DND-41 (cell line): ENCODE data around the gene SRD5A2.

Experiments
- ATAC-seq: fragments of 200-7000 bp; cut with Tn5 transposase; 3 replicates; pipeline ENCODE4 v1.9.1; 2021; ENCODE audit warnings: low read depth; ENCODE audit not compliant: insufficient read depth
- DNase-seq: peaks from one replicate; pipeline ENCODE4 v3.0.0-alpha.2; 2020
- H2AFZ ChIP-seq: 2 replicates; pipeline ENCODE4 v1.6.0; 2012; ENCODE audit warnings: low read depth, low read length
- H3K27ac ChIP-seq: 2 replicates; pipeline ENCODE4 v1.5.1; 2012; ENCODE audit warnings: low read length, inconsistent platforms
- H3K27me3 ChIP-seq: fragments of 200-600 bp; sonication (generic); 2 replicates; pipeline ENCODE4 v1.6.0; 2012; ENCODE audit warnings: low read length, mild to moderate bottlenecking, inconsistent platforms; ENCODE audit not compliant: insufficient read depth, poor library complexity
- H3K36me3 ChIP-seq: 2 replicates; pipeline ENCODE4 v1.5.1; 2012; ENCODE audit warnings: low read length, inconsistent platforms; ENCODE audit not compliant: insufficient read depth
- H3K4me1 ChIP-seq: 2 replicates; pipeline ENCODE4 v1.5.1; 2012; ENCODE audit warnings: mild to moderate bottlenecking, low read length; ENCODE audit not compliant: insufficient read depth
- H3K4me2 ChIP-seq: 2 replicates; pipeline ENCODE4 v1.6.0; 2012; ENCODE audit warnings: mild to moderate bottlenecking, moderate library complexity, low read length, inconsistent platforms; ENCODE audit not compliant: insufficient read depth
- H3K4me3 ChIP-seq, 2 experiments: fragments of 200-600 bp in 1 of 2; shearing (Covaris generic) in 1 of 2; 2 replicates each; pipeline ENCODE4 v1.5.1; 2012 to 2016; ENCODE audit warnings: inconsistent platforms in 2 of 2, low read length in 2 of 2, mild to moderate bottlenecking in 2 of 2, low read depth in 1 of 2, moderate library complexity in 1 of 2
- H3K79me2 ChIP-seq: 2 replicates; pipeline ENCODE4 v1.6.0; 2012; ENCODE audit warnings: low read length, inconsistent platforms; ENCODE audit not compliant: insufficient read depth
- H3K9ac ChIP-seq: 2 replicates; pipeline ENCODE4 v1.6.0; 2012; ENCODE audit warnings: low read depth, mild to moderate bottlenecking, inconsistent platforms, low read length, moderate library complexity
- H3K9me3 ChIP-seq: 2 replicates; pipeline ENCODE4 v1.5.1; 2012; ENCODE audit warnings: low read length, moderate library complexity, mild to moderate bottlenecking, inconsistent platforms; ENCODE audit not compliant: insufficient read depth, severe bottlenecking
- H4K20me1 ChIP-seq: 2 replicates; pipeline ENCODE4 v1.6.0; 2012; ENCODE audit warnings: low read length; ENCODE audit not compliant: insufficient read depth
- CTCF ChIP-seq: IDR thresholded peaks from 2 replicates; pipeline ENCODE4 v1.5.1; 2012; ENCODE audit warnings: borderline replicate concordance, low read length, moderate library complexity, mild to moderate bottlenecking; ENCODE audit not compliant: poor library complexity, severe bottlenecking; ENCODE audit errors: extremely low read depth
- EZH2 ChIP-seq: IDR thresholded peaks from 3 replicates; pipeline ENCODE4 v1.6.1; 2012; ENCODE audit warnings: borderline replicate concordance, low read depth, mild to moderate bottlenecking, moderate library complexity, low read length, inconsistent platforms; ENCODE audit not compliant: severe bottlenecking

The SRD5A2 gene

GRCh38 chr2:31541853-31542252 is 38.9 kb downstream of the SRD5A2 start:
- no peaks in the 10 kb centered on the region for H4K20me1 ChIP-seq
- H3K27me3 ChIP-seq: no peaks in the 10 kb centered on the region
- no peak overlapping the region for H3K4me2 ChIP-seq
- no peak overlapping the region for H3K27ac ChIP-seq
- no peak overlapping the region for H3K9ac ChIP-seq
- no peaks in the 10 kb centered on the region for H3K36me3 ChIP-seq
- H3K4me1 ChIP-seq: no peaks in the 10 kb centered on the region
- TF ChIP-seq CTCF (no peak), EZH2 (no peak)
- H3K9me3 ChIP-seq: peaks cover 7% of the 10 kb centered on the region
- no peak overlapping the region for H3K4me3 ChIP-seq
- ATAC-seq (no peak), DNase-seq (no peak)
- H3K79me2 ChIP-seq: no peaks in the 10 kb centered on the region
- H2AFZ ChIP-seq: no peak overlapping the region

- TF ChIP-seq EZH2: no peak
- no peak for TF ChIP-seq CTCF
- Histone ChIP-seq H3K4me1 (no peaks in the 10 kb centered on the region), H3K36me3 (no peaks in the 10 kb centered on the region), H3K27ac (no peak overlapping the region), H3K27me3 (no peaks in the 10 kb centered on the region), H3K9ac (no peak overlapping the region), H2AFZ (no peak overlapping the region), H4K20me1 (no peaks in the 10 kb centered on the region), H3K9me3 (peaks cover 7% of the 10 kb centered on the region), H3K79me2 (no peaks in the 10 kb centered on the region), H3K4me2 (no peak overlapping the region), H3K4me3 (no peak overlapping the region)
- no peak for DNase-seq
- ATAC-seq: no peak
Measured at GRCh38 chr2:31539505-31539904, 41.2 kb downstream of the SRD5A2 start.

GRCh38 chr2:31535768-31536167 is 45.0 kb downstream of the SRD5A2 start:
- DNase-seq: no peak
- H3K9me3 ChIP-seq: no peaks in the 10 kb centered on the region
- no peak overlapping the region for H3K4me2 ChIP-seq

More at GRCh38 chr2:31535768-31536167, 45.0 kb downstream of the SRD5A2 start:
- no peak for ATAC-seq
- Histone ChIP-seq H3K4me1 (no peaks in the 10 kb centered on the region), H3K27ac (no peak overlapping the region), H3K9ac (no peak overlapping the region), H2AFZ (no peak overlapping the region), H3K79me2 (no peaks in the 10 kb centered on the region), H4K20me1 (no peaks in the 10 kb centered on the region), H3K27me3 (no peaks in the 10 kb centered on the region), H3K4me3 (no peak overlapping the region), H3K36me3 (no peaks in the 10 kb centered on the region)
- TF ChIP-seq EZH2 (no peak), CTCF (no peak)
